HG02610 (cell line): ENCODE measurements around the gene SETD2.
A peak's percentile ranks its signal among the peaks of the same experiment; 100 is the strongest.
"Not testable (repeated sequence)": the region's sequence is repeated elsewhere in the genome, so short reads cannot be mapped to it uniquely, and the experiment has no call there.

Source experiments
- ATAC-seq: cut with Tn5 transposase; IDR thresholded peaks from one replicate; pipeline ENCODE4 v1.9.1; 2021; ENCODE audit warnings: mild to moderate bottlenecking, moderate library complexity; ENCODE audit not compliant: unreplicated experiment

SETD2 gene

GRCh38 chr3:47108546-47108945 lies 55.4 kb downstream of the SETD2 start:
- ATAC-seq = no peak

GRCh38 chr3:47104259-47104658 lies 59.7 kb downstream of the SETD2 start:
- ATAC-seq = no peak

- no peak for ATAC-seq
Measured at GRCh38 chr3:47103619-47104018, 60.3 kb downstream of the SETD2 start.

- no peak for ATAC-seq
Measured at GRCh38 chr3:47102081-47102600, 61.8 kb downstream of the SETD2 start.

GRCh38 chr3:47098910-47099309 lies 65.0 kb downstream of the SETD2 start:
- no peak for ATAC-seq

- ATAC-seq = no peak
Measured at GRCh38 chr3:47097864-47098263, 66.0 kb downstream of the SETD2 start.

GRCh38 chr3:47096959-47097358 lies 67.0 kb downstream of the SETD2 start:
- ATAC-seq = no peak

GRCh38 chr3:47092090-47092489 lies 71.8 kb downstream of the SETD2 start:
- ATAC-seq = no peak

- no peak for ATAC-seq
Measured at GRCh38 chr3:47089630-47090029, 74.3 kb downstream of the SETD2 start.

GRCh38 chr3:47086071-47086470 lies 77.8 kb downstream of the SETD2 start:
- ATAC-seq = no peak

- peak; percentile 49 for ATAC-seq
Measured at GRCh38 chr3:47083786-47084185, 80.1 kb downstream of the SETD2 start.

- no peak for ATAC-seq
Measured at GRCh38 chr3:47082519-47082918, 81.4 kb downstream of the SETD2 start.

GRCh38 chr3:47079432-47079831 lies 84.5 kb downstream of the SETD2 start:
- ATAC-seq = no peak

- no peak for ATAC-seq
Measured at GRCh38 chr3:47073685-47074084, 90.2 kb downstream of the SETD2 start.

- no peak for ATAC-seq
Measured at GRCh38 chr3:47070770-47071169, 93.1 kb downstream of the SETD2 start.

GRCh38 chr3:47066259-47066658 lies 97.7 kb downstream of the SETD2 start:
- ATAC-seq = not testable (repeated sequence)

- ATAC-seq = no peak
Measured at GRCh38 chr3:47065681-47066080, 98.2 kb downstream of the SETD2 start.

GRCh38 chr3:47065058-47065457 lies 98.9 kb downstream of the SETD2 start:
- ATAC-seq = no peak

- ATAC-seq = no peak
Measured at GRCh38 chr3:47057212-47057671, 106.7 kb downstream of the SETD2 start.

GRCh38 chr3:47056705-47057104 lies 107.2 kb downstream of the SETD2 start:
- ATAC-seq = no peak

GRCh38 chr3:47054412-47054811 lies 109.5 kb downstream of the SETD2 start:
- ATAC-seq = no peak

- no peak for ATAC-seq
Measured at GRCh38 chr3:47047673-47048072, 116.2 kb downstream of the SETD2 start.

GRCh38 chr3:47047069-47047468 lies 116.8 kb downstream of the SETD2 start:
- no peak for ATAC-seq
